ENCODE results near the gene FCAMR.

Gene FCAMR

GRCh38 chr1:206941766-206942418 is 28.4 kb downstream of the FCAMR start:
- Histone ChIP-seq H3K4me1 (ENCODE audit: control insufficient read depth, insufficient read depth, low read length) (no peaks in the 10 kb centered on the region), H3K4me3 (ENCODE audit: low read depth, low read length) (no peak overlapping the region), H3K9ac (ENCODE audit: low read depth, low read length) (no peak overlapping the region), H3K36me3 (ENCODE audit: control insufficient read depth, insufficient read depth, low read length) (no peaks in the 10 kb centered on the region), H3K9me3 (ENCODE audit: control insufficient read depth, insufficient read depth, low read length) (no peaks in the 10 kb centered on the region), H3K27me3 (ENCODE audit: control insufficient read depth, insufficient read depth, low read length) (peaks cover 2% of the 10 kb centered on the region)

GRCh38 chr1:206940588-206940936 is 29.7 kb downstream of the FCAMR start:
- Histone ChIP-seq H3K9me3 (ENCODE audit: control insufficient read depth, insufficient read depth, low read length) (no peaks in the 10 kb centered on the region), H3K4me3 (ENCODE audit: low read depth, low read length) (no peak overlapping the region), H3K36me3 (ENCODE audit: control insufficient read depth, insufficient read depth, low read length) (no peaks in the 10 kb centered on the region), H3K27me3 (ENCODE audit: control insufficient read depth, insufficient read depth, low read length) (peaks cover 2% of the 10 kb centered on the region), H3K9ac (ENCODE audit: low read depth, low read length) (no peak overlapping the region), H3K4me1 (ENCODE audit: control insufficient read depth, insufficient read depth, low read length) (no peaks in the 10 kb centered on the region)

- Histone ChIP-seq H3K4me3 (ENCODE audit: low read depth, low read length) (no peak overlapping the region), H3K9ac (ENCODE audit: low read depth, low read length) (no peak overlapping the region), H3K4me1 (ENCODE audit: control insufficient read depth, insufficient read depth, low read length) (no peaks in the 10 kb centered on the region), H3K9me3 (ENCODE audit: control insufficient read depth, insufficient read depth, low read length) (no peaks in the 10 kb centered on the region), H3K36me3 (ENCODE audit: control insufficient read depth, insufficient read depth, low read length) (no peaks in the 10 kb centered on the region), H3K27me3 (ENCODE audit: control insufficient read depth, insufficient read depth, low read length) (peaks cover 2% of the 10 kb centered on the region)
These were observed 30.2 kb downstream of the FCAMR start for GRCh38 chr1:206939841-206940587.

GRCh38 chr1:206939131-206939530 is 31.1 kb downstream of the FCAMR start:
- no peaks in the 10 kb centered on the region for H3K36me3 ChIP-seq (ENCODE audit: control insufficient read depth, insufficient read depth, low read length)
- no peaks in the 10 kb centered on the region for H3K4me1 ChIP-seq (ENCODE audit: control insufficient read depth, insufficient read depth, low read length)
- H3K27me3 ChIP-seq (ENCODE audit: control insufficient read depth, insufficient read depth, low read length) = peaks cover 2% of the 10 kb centered on the region
- no peak overlapping the region for H3K4me3 ChIP-seq (ENCODE audit: low read depth, low read length)
- H3K9me3 ChIP-seq (ENCODE audit: control insufficient read depth, insufficient read depth, low read length) = no peaks in the 10 kb centered on the region
- no peak overlapping the region for H3K9ac ChIP-seq (ENCODE audit: low read depth, low read length)

GRCh38 chr1:206937425-206937824 is 32.8 kb downstream of the FCAMR start:
- Histone ChIP-seq H3K9me3 (ENCODE audit: control insufficient read depth, insufficient read depth, low read length) (no peaks in the 10 kb centered on the region), H3K36me3 (ENCODE audit: control insufficient read depth, insufficient read depth, low read length) (no peaks in the 10 kb centered on the region), H3K27me3 (ENCODE audit: control insufficient read depth, insufficient read depth, low read length) (no peaks in the 10 kb centered on the region), H3K4me3 (ENCODE audit: low read depth, low read length) (no peak overlapping the region), H3K9ac (ENCODE audit: low read depth, low read length) (no peak overlapping the region), H3K4me1 (ENCODE audit: control insufficient read depth, insufficient read depth, low read length) (no peaks in the 10 kb centered on the region)

- H3K27me3 ChIP-seq (ENCODE audit: control insufficient read depth, insufficient read depth, low read length) = no peaks in the 10 kb centered on the region
- no peaks in the 10 kb centered on the region for H3K36me3 ChIP-seq (ENCODE audit: control insufficient read depth, insufficient read depth, low read length)
- no peak overlapping the region for H3K9ac ChIP-seq (ENCODE audit: low read depth, low read length)
- no peak overlapping the region for H3K4me3 ChIP-seq (ENCODE audit: low read depth, low read length)
- no peaks in the 10 kb centered on the region for H3K4me1 ChIP-seq (ENCODE audit: control insufficient read depth, insufficient read depth, low read length)
- H3K9me3 ChIP-seq (ENCODE audit: control insufficient read depth, insufficient read depth, low read length) = no peaks in the 10 kb centered on the region
These were observed 34.7 kb downstream of the FCAMR start for GRCh38 chr1:206935491-206936067.

GRCh38 chr1:206933333-206933945 is 36.8 kb downstream of the FCAMR start:
- H3K9me3 ChIP-seq (ENCODE audit: control insufficient read depth, insufficient read depth, low read length) = no peaks in the 10 kb centered on the region
- H3K36me3 ChIP-seq (ENCODE audit: control insufficient read depth, insufficient read depth, low read length) = no peaks in the 10 kb centered on the region
- H3K4me3 ChIP-seq (ENCODE audit: low read depth, low read length) = no peak overlapping the region
- no peaks in the 10 kb centered on the region for H3K27me3 ChIP-seq (ENCODE audit: control insufficient read depth, insufficient read depth, low read length)
- no peak overlapping the region for H3K9ac ChIP-seq (ENCODE audit: low read depth, low read length)
- no peaks in the 10 kb centered on the region for H3K4me1 ChIP-seq (ENCODE audit: control insufficient read depth, insufficient read depth, low read length)

- no peaks in the 10 kb centered on the region for H3K9me3 ChIP-seq (ENCODE audit: control insufficient read depth, insufficient read depth, low read length)
- H3K9ac ChIP-seq (ENCODE audit: low read depth, low read length) = no peak overlapping the region
- H3K4me1 ChIP-seq (ENCODE audit: control insufficient read depth, insufficient read depth, low read length) = no peaks in the 10 kb centered on the region
- H3K27me3 ChIP-seq (ENCODE audit: control insufficient read depth, insufficient read depth, low read length) = no peaks in the 10 kb centered on the region
- no peak overlapping the region for H3K4me3 ChIP-seq (ENCODE audit: low read depth, low read length)
- H3K36me3 ChIP-seq (ENCODE audit: control insufficient read depth, insufficient read depth, low read length) = no peaks in the 10 kb centered on the region
These were observed 38.1 kb downstream of the FCAMR start for GRCh38 chr1:206932177-206932576.

- H3K4me3 ChIP-seq (ENCODE audit: low read depth, low read length) = no peak overlapping the region
These were observed 38.6 kb downstream of the FCAMR start for GRCh38 chr1:206931709-206932108.

GRCh38 chr1:206930210-206930798 is 40.0 kb downstream of the FCAMR start:
- no peak overlapping the region for H3K4me3 ChIP-seq (ENCODE audit: low read depth, low read length)
- H3K36me3 ChIP-seq (ENCODE audit: control insufficient read depth, insufficient read depth, low read length) = no peaks in the 10 kb centered on the region
- H3K4me1 ChIP-seq (ENCODE audit: control insufficient read depth, insufficient read depth, low read length) = no peaks in the 10 kb centered on the region
- no peaks in the 10 kb centered on the region for H3K9me3 ChIP-seq (ENCODE audit: control insufficient read depth, insufficient read depth, low read length)
- H3K27me3 ChIP-seq (ENCODE audit: control insufficient read depth, insufficient read depth, low read length) = no peaks in the 10 kb centered on the region
- no peak overlapping the region for H3K9ac ChIP-seq (ENCODE audit: low read depth, low read length)

More at GRCh38 chr1:206931709-206932108, 38.6 kb downstream of the FCAMR start:
- Histone ChIP-seq H3K36me3 (ENCODE audit: control insufficient read depth, insufficient read depth, low read length) (no peaks in the 10 kb centered on the region), H3K27me3 (ENCODE audit: control insufficient read depth, insufficient read depth, low read length) (no peaks in the 10 kb centered on the region), H3K9ac (ENCODE audit: low read depth, low read length) (no peak overlapping the region), H3K9me3 (ENCODE audit: control insufficient read depth, insufficient read depth, low read length) (no peaks in the 10 kb centered on the region), H3K4me1 (ENCODE audit: control insufficient read depth, insufficient read depth, low read length) (no peaks in the 10 kb centered on the region)

GRCh38 chr1:206929524-206929923 is 40.7 kb downstream of the FCAMR start:
- no peaks in the 10 kb centered on the region for H3K9me3 ChIP-seq (ENCODE audit: control insufficient read depth, insufficient read depth, low read length)
- H3K9ac ChIP-seq (ENCODE audit: low read depth, low read length) = no peak overlapping the region
- H3K27me3 ChIP-seq (ENCODE audit: control insufficient read depth, insufficient read depth, low read length) = no peaks in the 10 kb centered on the region
- no peaks in the 10 kb centered on the region for H3K36me3 ChIP-seq (ENCODE audit: control insufficient read depth, insufficient read depth, low read length)
- H3K4me1 ChIP-seq (ENCODE audit: control insufficient read depth, insufficient read depth, low read length) = no peaks in the 10 kb centered on the region
- no peak overlapping the region for H3K4me3 ChIP-seq (ENCODE audit: low read depth, low read length)
